ENCODE measurements around the gene ARHGEF17.

The ARHGEF17 gene

GRCh38 chr11:73397468-73398131, 89.5 kb downstream of the ARHGEF17 start:
- DNase-seq = no peak

- DNase-seq = no peak
Measured at GRCh38 chr11:73398132-73398526, 90.1 kb downstream of the ARHGEF17 start.

- no peak for DNase-seq
Measured at GRCh38 chr11:73398721-73399120, 90.6 kb downstream of the ARHGEF17 start.

GRCh38 chr11:73399159-73399590, 91.1 kb downstream of the ARHGEF17 start:
- DNase-seq = no peak

GRCh38 chr11:73399636-73400035, 91.6 kb downstream of the ARHGEF17 start:
- no peak for DNase-seq

- DNase-seq = no peak
Measured at GRCh38 chr11:73400293-73400692, 92.2 kb downstream of the ARHGEF17 start.

- no peak for DNase-seq
Measured at GRCh38 chr11:73401217-73401923, 93.3 kb downstream of the ARHGEF17 start.

- no peak for DNase-seq
Measured at GRCh38 chr11:73401924-73402833, 94.1 kb downstream of the ARHGEF17 start.

GRCh38 chr11:73402834-73403185, 94.7 kb downstream of the ARHGEF17 start:
- DNase-seq = no peak

GRCh38 chr11:73403541-73403940, 95.5 kb downstream of the ARHGEF17 start:
- no peak for DNase-seq

- no peak for DNase-seq
Measured at GRCh38 chr11:73404048-73404447, 96.0 kb downstream of the ARHGEF17 start.

GRCh38 chr11:73404506-73405145, 96.5 kb downstream of the ARHGEF17 start:
- no peak for DNase-seq

GRCh38 chr11:73405146-73405510, 97.1 kb downstream of the ARHGEF17 start:
- no peak for DNase-seq

- no peak for DNase-seq
Measured at GRCh38 chr11:73406131-73406530, 98.1 kb downstream of the ARHGEF17 start.

- no peak for DNase-seq
Measured at GRCh38 chr11:73406619-73407018, 98.5 kb downstream of the ARHGEF17 start.

GRCh38 chr11:73409431-73409830, 101.4 kb downstream of the ARHGEF17 start:
- DNase-seq = no peak

- no peak for DNase-seq
Measured at GRCh38 chr11:73410627-73411026, 102.6 kb downstream of the ARHGEF17 start.

GRCh38 chr11:73411031-73411430, 103.0 kb downstream of the ARHGEF17 start:
- DNase-seq = no peak

GRCh38 chr11:73412308-73412707, 104.2 kb downstream of the ARHGEF17 start:
- no peak for DNase-seq

GRCh38 chr11:73413256-73413655, 105.2 kb downstream of the ARHGEF17 start:
- no peak for DNase-seq

- DNase-seq = no peak
Measured at GRCh38 chr11:73414977-73415651, 107.0 kb downstream of the ARHGEF17 start.

- no peak for DNase-seq
Measured at GRCh38 chr11:73415854-73416615, 108.0 kb downstream of the ARHGEF17 start.
